UCSD-AML1 (cell line): ENCODE results near the gene HSPA4.
"Not testable (repeated sequence)": the region's sequence is repeated elsewhere in the genome, so short reads cannot be mapped to it uniquely, and the experiment has no call there.

Experiments
- DNase-seq: peaks from one replicate; lab custom pipeline; 2025; ENCODE audit not compliant: unreplicated experiment; lab: John Stamatoyannopoulos, UW

The HSPA4 gene

GRCh38 chr5:133051542-133052316 is at the start of gene HSPA4:
TSS of gene HSPA4 (plus strand) at chr5:133052013. CDS start at chr5:133052251, 238 bp downstream.
- peak; percentile 96 for DNase-seq

GRCh38 chr5:133006653-133007052 is 45.2 kb upstream of the HSPA4 start:
- no peak for DNase-seq

- DNase-seq, result not testable (repeated sequence)
These were observed 43.4 kb upstream of the HSPA4 start for GRCh38 chr5:133008455-133008854.

- no peak for DNase-seq
These were observed 36.3 kb upstream of the HSPA4 start for GRCh38 chr5:133015466-133015865.

- DNase-seq, result no peak
These were observed 33.8 kb upstream of the HSPA4 start for GRCh38 chr5:133017964-133018363.

GRCh38 chr5:133019471-133019870 is 32.3 kb upstream of the HSPA4 start:
- not testable (repeated sequence) for DNase-seq

GRCh38 chr5:133025804-133026663 is 25.8 kb upstream of the HSPA4 start, which contains the start of gene ZCCHC10:
TSS of gene ZCCHC10 (minus strand) at chr5:133026549. CDS start at chr5:133026537, 12 bp downstream.
- DNase-seq, result peak; percentile 94

- no peak for DNase-seq
These were observed 25.1 kb upstream of the HSPA4 start for GRCh38 chr5:133026664-133027153.

GRCh38 chr5:133029416-133029815 is 22.4 kb upstream of the HSPA4 start:
- DNase-seq, result no peak

GRCh38 chr5:133030343-133031005 is 21.3 kb upstream of the HSPA4 start:
- no peak for DNase-seq

- no peak for DNase-seq
These were observed 18.7 kb upstream of the HSPA4 start for GRCh38 chr5:133032852-133033742.

- DNase-seq, result no peak
These were observed 17.7 kb upstream of the HSPA4 start for GRCh38 chr5:133034064-133034463.

- DNase-seq, result no peak
These were observed 16.6 kb upstream of the HSPA4 start for GRCh38 chr5:133035224-133035623.

- DNase-seq, result not testable (repeated sequence)
These were observed 15.1 kb upstream of the HSPA4 start for GRCh38 chr5:133036677-133037076.

GRCh38 chr5:133041157-133041784 is 10.5 kb upstream of the HSPA4 start:
- no peak for DNase-seq

- DNase-seq, result no peak
These were observed 9.9 kb upstream of the HSPA4 start for GRCh38 chr5:133041910-133042309.

GRCh38 chr5:133046560-133046959 is 5.3 kb upstream of the HSPA4 start:
- DNase-seq, result not testable (repeated sequence)

GRCh38 chr5:133047404-133047803 is 4.4 kb upstream of the HSPA4 start:
- DNase-seq, result no peak

GRCh38 chr5:133048993-133049725 is 2.7 kb upstream of the HSPA4 start:
- no peak for DNase-seq
